MCF 10A (cell line): ENCODE data around the gene YARS1. TPM values are rescaled to one million over a fixed set of nuclear protein-coding genes. Genes with fewer than 3 reads are reported as not detected.
A peak's percentile ranks its signal among the peaks of the same experiment; 100 is the strongest.

Experiments
- Bru-seq: library from RNA; stranded (reverse); fragments of 400-500 nt; gene quantifications from one replicate; lab custom pipeline; 2021; lab: Mats Ljungman, UMichigan
- BruChase-seq, 2 experiments: library from RNA; stranded (reverse); fragments of 400-500 nt; gene quantifications; one replicate each; lab custom pipeline; 2021; lab: Mats Ljungman, UMichigan
- BruUV-seq: library from RNA; stranded (reverse); fragments of 400-500 nt; replicated peaks from 2 replicates; lab custom pipeline; 2021; lab: Mats Ljungman, UMichigan
- CTCF ChIA-PET: fragments of 300-600 bp; sonication (Branson Sonifier 250); formaldehyde crosslinking; extraction: SDS; loops from one replicate; lab custom pipeline; 2021; ENCODE audit warnings: antibody characterized with exemption, inconsistent platforms; lab: Yijun Ruan, JAX
- POLR2A ChIA-PET: fragments of 300-600, 350-650 bp; sonication (Branson Sonifier 250); formaldehyde crosslinking; extraction: SDS; loops from one replicate; lab custom pipeline; 2020; ENCODE audit warnings: antibody characterized with exemption, inconsistent platforms; lab: Yijun Ruan, JAX
- DNase-seq: peaks from one replicate; pipeline ENCODE4 v3.0.0-alpha.2; 2018; ENCODE audit not compliant: unreplicated experiment
- H3K27ac Mint-ChIP-seq: one replicate; pipeline ENCODE4 v1.8.0; 2022; ENCODE audit warnings: mild to moderate bottlenecking, low read depth, mixed read lengths; ENCODE audit not compliant: unreplicated experiment
- H3K27me3 Mint-ChIP-seq: one replicate; pipeline ENCODE4 v1.8.0; 2022; ENCODE audit warnings: mixed read lengths; ENCODE audit not compliant: insufficient read depth, unreplicated experiment
- H3K36me3 Mint-ChIP-seq: one replicate; pipeline ENCODE4 v1.8.0; 2022; ENCODE audit warnings: mild to moderate bottlenecking, moderate library complexity, mixed read lengths; ENCODE audit not compliant: insufficient read depth, unreplicated experiment
- H3K4me1 Mint-ChIP-seq: one replicate; pipeline ENCODE4 v1.8.0; 2022; ENCODE audit warnings: mixed read lengths; ENCODE audit not compliant: insufficient read depth, unreplicated experiment
- H3K4me3 Mint-ChIP-seq: one replicate; pipeline ENCODE4 v1.8.0; 2022; ENCODE audit warnings: mild to moderate bottlenecking, moderate library complexity, mixed read lengths; ENCODE audit not compliant: unreplicated experiment
- H3K9me3 Mint-ChIP-seq: one replicate; pipeline ENCODE4 v1.8.0; 2022; ENCODE audit warnings: mixed read lengths; ENCODE audit not compliant: unreplicated experiment
- intact Hi-C: fragments of 100-400 bp; cut with micrococcal nuclease; formaldehyde crosslinking; loops from 2 replicates; pipeline ENCODE4 v1.14.1; 2022
- long read RNA-seq: library from polyadenylated mRNA; stranded (forward); transcript quantifications from one replicate; pipeline ENCODE4 v2.0.0, GENCODE V29; 2022
- total RNA-seq: library from RNA; stranded (reverse); gene quantifications from 2 replicates; pipeline ENCODE4 v1.2.3, GENCODE V29; 2022
- TF ChIP-seq, protein P1 (sequence below): fragments of 200-600 bp; IDR thresholded peaks from one replicate; pipeline ENCODE4 v1.8.0; 2022; ENCODE audit warnings: antibody characterized with exemption, mild to moderate bottlenecking; ENCODE audit not compliant: unreplicated experiment

YARS1 gene
- total RNA-seq (347 and 372 TPM in 2 replicates), Bru-seq, nascent RNA (percentile 95 among the genes with signal in this experiment), BruChase-seq, experiment 1, labeled RNA remaining after a 6-hour chase (percentile 95 among the genes with signal in this experiment), BruChase-seq, experiment 2, labeled RNA remaining after a 2-hour chase (percentile 94 among the genes with signal in this experiment)
- long read RNA-seq, transcript YARS-201 (13 exons, 3,238 nt) = major isoform, 783 of 976 reads
- long read RNA-seq, partial matches to known transcripts = 85 of 976 reads
- long read RNA-seq, other reads (novel, unspliced or antisense) = 101 of 976 reads

DNA sequence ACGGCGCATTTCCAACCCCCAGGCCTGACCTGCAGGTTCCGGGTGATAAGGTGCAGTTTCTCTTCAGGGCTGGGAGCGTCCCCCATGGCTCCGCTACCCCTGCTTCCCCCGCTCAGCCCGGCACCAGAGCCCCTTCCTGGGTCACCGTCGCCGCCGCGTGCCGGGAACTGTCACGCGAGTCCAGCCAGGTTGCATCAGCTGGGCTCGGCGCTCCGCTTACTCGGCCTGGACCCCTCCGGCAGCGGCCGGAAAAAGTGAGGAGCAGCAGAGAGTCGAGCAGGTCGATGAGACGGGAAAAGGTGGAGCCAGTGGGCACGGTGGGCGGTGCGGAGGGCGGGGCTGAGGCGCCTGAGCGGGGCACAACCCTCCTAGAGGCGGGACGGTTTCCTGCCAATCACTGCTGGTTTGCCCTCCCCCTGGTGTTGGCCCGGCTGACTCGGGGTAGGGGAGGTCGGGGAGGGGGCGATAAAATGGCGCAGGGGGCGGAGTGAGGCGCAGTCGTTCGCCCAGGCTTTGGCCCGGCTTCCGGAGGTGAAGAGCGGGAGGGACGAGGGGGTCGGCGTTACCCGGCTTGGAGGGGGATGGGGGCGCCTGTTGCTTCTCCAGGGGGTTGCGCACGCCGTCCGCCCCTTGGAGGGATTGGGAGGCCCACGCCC is at the start of gene YARS1, which contains the start of gene S100PBP:
TSS of gene YARS1 (minus strand) at position 200 of the 656 bp plus-strand sequence. CDS start at position 86, 114 bp downstream.
TSS of gene S100PBP (plus strand) at position 495 of the 656 bp plus-strand sequence. CDS start 8,447 bp downstream, outside the sequence.
- Mint-ChIP-seq H3K27ac (peak within 1 kb of the TSS; percentile 87), H3K4me1 (peaks cover 27% of the 10 kb centered on the region), H3K27me3 (no peaks in the 10 kb centered on the region), H3K36me3 (peaks cover 16% of the 10 kb centered on the region), H3K4me3 (peak within 1 kb of the TSS; percentile 87), H3K9me3 (no peaks in the 10 kb centered on the region)
- intact Hi-C loops = no loop called here
- ChIA-PET CTCF (interaction anchor here (0.7 to 1.0 kb wide), 2 partner anchors 40 to 105 kb away, joined by 3 read pairs; no protein-coding TSS in a partner anchor), POLR2A (interaction anchor here (0.7 to 3.4 kb wide), 32 partner anchors 10 to 423 kb away, joined by 3 to 18 read pairs (median 6); partner anchors contain the start of genes BSDC1, RBBP4, RNF19B and ZBTB8OS)
- TF ChIP-seq, protein P1, sequence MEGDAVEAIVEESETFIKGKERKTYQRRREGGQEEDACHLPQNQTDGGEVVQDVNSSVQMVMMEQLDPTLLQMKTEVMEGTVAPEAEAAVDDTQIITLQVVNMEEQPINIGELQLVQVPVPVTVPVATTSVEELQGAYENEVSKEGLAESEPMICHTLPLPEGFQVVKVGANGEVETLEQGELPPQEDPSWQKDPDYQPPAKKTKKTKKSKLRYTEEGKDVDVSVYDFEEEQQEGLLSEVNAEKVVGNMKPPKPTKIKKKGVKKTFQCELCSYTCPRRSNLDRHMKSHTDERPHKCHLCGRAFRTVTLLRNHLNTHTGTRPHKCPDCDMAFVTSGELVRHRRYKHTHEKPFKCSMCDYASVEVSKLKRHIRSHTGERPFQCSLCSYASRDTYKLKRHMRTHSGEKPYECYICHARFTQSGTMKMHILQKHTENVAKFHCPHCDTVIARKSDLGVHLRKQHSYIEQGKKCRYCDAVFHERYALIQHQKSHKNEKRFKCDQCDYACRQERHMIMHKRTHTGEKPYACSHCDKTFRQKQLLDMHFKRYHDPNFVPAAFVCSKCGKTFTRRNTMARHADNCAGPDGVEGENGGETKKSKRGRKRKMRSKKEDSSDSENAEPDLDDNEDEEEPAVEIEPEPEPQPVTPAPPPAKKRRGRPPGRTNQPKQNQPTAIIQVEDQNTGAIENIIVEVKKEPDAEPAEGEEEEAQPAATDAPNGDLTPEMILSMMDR = no peak
- BruUV-seq = no TSS peak
- peak; percentile 98 for DNase-seq

DNA sequence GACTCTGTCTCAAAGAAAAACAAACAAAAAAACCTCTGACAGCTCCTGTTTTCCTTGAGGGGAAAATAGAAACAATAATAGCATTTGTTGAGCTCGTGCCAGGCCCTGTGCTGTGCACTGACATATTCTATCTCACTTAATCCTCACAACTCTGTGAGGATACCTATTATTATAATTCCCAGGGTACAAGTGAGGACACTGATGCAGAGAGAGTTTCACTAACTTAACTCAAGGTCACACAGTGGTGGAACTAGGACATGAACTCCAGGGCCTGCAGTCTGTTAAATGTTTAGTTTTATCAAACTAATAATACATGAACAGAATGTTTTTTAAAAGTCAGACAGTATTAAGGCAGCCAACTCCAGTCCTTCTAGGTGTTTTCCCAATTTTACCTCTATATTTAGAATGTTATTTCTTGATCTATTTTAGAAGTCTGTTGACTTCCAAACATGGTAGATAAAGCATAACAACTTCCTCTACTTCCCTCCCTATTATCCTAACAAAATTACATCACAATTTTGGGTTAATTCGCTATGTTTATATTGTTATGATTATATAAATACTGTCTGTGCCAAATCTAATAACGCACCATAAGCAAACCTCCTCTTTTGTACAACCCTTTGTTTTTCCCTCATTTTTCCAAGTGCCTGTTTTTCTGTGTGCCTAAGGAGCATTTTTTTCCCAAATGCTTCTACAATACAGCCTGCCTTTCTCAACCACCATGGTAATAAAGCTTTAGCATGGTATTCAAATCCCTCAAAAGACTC is 48.7 kb upstream of the YARS1 start:
- Mint-ChIP-seq H3K4me1 (peaks cover 5% of the 10 kb centered on the region), H3K27ac (no peak overlapping the region), H3K27me3 (peaks cover 12% of the 10 kb centered on the region), H3K9me3 (no peaks in the 10 kb centered on the region), H3K36me3 (peaks cover 16% of the 10 kb centered on the region), H3K4me3 (no peak overlapping the region)
- intact Hi-C loops = no loop called here
- ChIA-PET POLR2A (interaction anchor here (1.2 kb wide), 1 partner anchor 48 kb away, joined by 3 read pairs; the partner anchor contains the start of genes S100PBP and YARS1), CTCF (interaction anchor here (0.6 to 1.3 kb wide), 4 partner anchors 92 to 554 kb away, joined by 3 to 6 read pairs (median 4); no protein-coding TSS in a partner anchor)
- BruUV-seq = no TSS peak
- DNase-seq = no peak
- TF ChIP-seq, protein P1 = no peak

DNA sequence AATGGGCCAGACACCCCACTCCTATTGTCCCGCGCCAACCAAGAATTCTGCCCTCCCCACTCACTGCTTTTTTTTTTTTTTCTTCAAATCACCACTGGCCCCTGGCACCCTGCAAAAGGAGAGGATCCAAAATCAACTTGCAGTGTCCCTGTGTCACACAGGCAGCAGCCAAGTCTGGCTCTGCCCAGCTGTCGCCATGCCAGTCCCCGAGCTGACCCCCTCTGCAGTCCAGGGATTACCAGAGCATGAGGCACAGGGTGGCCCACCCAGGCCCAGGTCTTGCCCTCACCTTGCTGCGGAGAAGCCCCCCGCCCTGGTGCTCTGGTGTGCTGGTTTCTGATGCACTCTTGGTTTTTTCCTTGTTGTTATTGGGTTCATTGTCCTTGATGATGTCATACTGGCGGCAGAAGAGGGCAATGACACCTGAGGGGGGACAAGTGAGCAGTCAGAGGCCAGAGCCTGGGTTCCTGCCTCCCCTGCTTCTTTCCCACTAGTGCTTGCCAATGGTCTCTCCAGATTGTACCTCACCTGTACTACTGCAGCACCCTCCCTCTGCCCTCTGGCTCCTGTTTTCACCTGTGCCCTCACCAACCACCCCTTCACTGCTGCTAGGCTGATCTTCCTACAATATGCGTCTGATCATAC is 47.3 kb upstream of the YARS1 start:
- Mint-ChIP-seq H3K27ac (no peak overlapping the region), H3K9me3 (no peaks in the 10 kb centered on the region), H3K4me3 (no peak overlapping the region), H3K4me1 (no peaks in the 10 kb centered on the region), H3K27me3 (peaks cover 3% of the 10 kb centered on the region), H3K36me3 (peaks cover 16% of the 10 kb centered on the region)
- no peak for DNase-seq
- TF ChIP-seq, protein P1 = no peak
- ChIA-PET POLR2A (no interaction called here), CTCF (interaction anchor here (0.6 to 3.9 kb wide), 2 partner anchors 8 to 213 kb away, joined by 4 to 16 read pairs; partner anchors contain the start of gene RBBP4)
- BruUV-seq = no TSS peak
- intact Hi-C loops = no loop called here
